Spleen (tissue), 11 donors: Measurements from ENCODE around the gene ELK1. TPM values are rescaled to one million over a fixed set of nuclear protein-coding genes. Genes with fewer than 3 reads are reported as not detected.

Experiments used
- DNase-seq: peaks from one replicate; pipeline ENCODE4 v3.0.0-alpha.2; 2020
- H3K27ac ChIP-seq, 8 donors: fragments of 200-600 bp; sonication (generic) in 7 of 8; 1 replicate in 4 of 8; 2 replicates in 4 of 8; pipeline versions ENCODE4 v1.5.0 to v1.8.0; 2016 to 2021; ENCODE audit warnings: inconsistent platforms in 4 of 8, mild to moderate bottlenecking in 4 of 8, moderate library complexity in 1 of 8
- H3K27me3 ChIP-seq, 7 donors: fragments of 200-600 bp; sonication (generic) in 6 of 7; replicated peaks in 1 of 7; 1 replicate in 4 of 7; 2 replicates in 3 of 7; pipeline versions ENCODE4 v1.5.0 to v1.8.0; 2016 to 2021; ENCODE audit warnings: inconsistent platforms in 3 of 7, mild to moderate bottlenecking in 1 of 7
- H3K36me3 ChIP-seq, 6 donors: fragments of 200-600 bp; sonication (generic) in 5 of 6; 1 replicate in 4 of 6; 2 replicates in 2 of 6; pipeline versions ENCODE4 v1.5.0 to v1.8.0; 2016 to 2021; ENCODE audit warnings: inconsistent platforms in 2 of 6
- H3K4me1 ChIP-seq, 6 donors: fragments of 200-600 bp; sonication (generic) in 5 of 6; 1 replicate in 3 of 6; 2 replicates in 3 of 6; pipeline versions ENCODE4 v1.5.0 to v1.8.0; 2016 to 2021; ENCODE audit warnings: inconsistent platforms in 3 of 6
- H3K4me3 ChIP-seq, 8 donors: fragments of 200-600 bp; sonication (generic) in 7 of 8; 1 replicate in 4 of 8; 2 replicates in 4 of 8; pipeline versions ENCODE4 v1.5.0 to v1.8.0; 2016 to 2021; ENCODE audit warnings: inconsistent platforms in 4 of 8, mild to moderate bottlenecking in 4 of 8, moderate library complexity in 2 of 8
- H3K9me3 ChIP-seq, 8 donors: fragments of 200-600 bp; sonication (generic) in 7 of 8; 1 replicate in 4 of 8; 2 replicates in 4 of 8; pipeline versions ENCODE4 v1.5.0 to v1.8.0; 2016 to 2021; ENCODE audit warnings: inconsistent platforms in 4 of 8
- CTCF ChIP-seq, 11 experiments: fragments of 200-600 bp in 7 of 11; fragments of 450-650 bp in 4 of 11; sonication (generic) in 4 of 11; IDR thresholded peaks in 8 of 11; conservative IDR thresholded peaks in 3 of 11; 1 replicate in 7 of 11; 2 replicates in 4 of 11; pipeline versions ENCODE4 v1.4.0 to v1.8.0; 2016 to 2021; ENCODE audit warnings: antibody characterized with exemption in 11 of 11, inconsistent platforms in 4 of 11, mild to moderate bottlenecking in 1 of 11
- POLR2A ChIP-seq, 3 donors: fragments of 450-650 bp; IDR thresholded peaks; one replicate each; pipeline ENCODE4 v1.5.1; 2017; ENCODE audit warnings: antibody characterized with exemption in 3 of 3, mild to moderate bottlenecking in 1 of 3
- POLR2AphosphoS5 ChIP-seq, 3 donors: sonication (generic); formaldehyde crosslinking; IDR thresholded peaks; one replicate each; pipeline ENCODE4 v1.5.1; 2017; ENCODE audit warnings: antibody characterized with exemption in 3 of 3
- WGBS, 5 donors: extraction: QIAGEN DNeasy Blood & Tissue Kit in 3 of 5; methylation state at CpG; one replicate each; pipeline versions ENCODE4 v1.1.5 to v1.1.7; 2013 to 2018; 5-methylcytosine and 5-hydroxymethylcytosine counted together
- intact Hi-C: fragments of 100-400 bp; cut with DNase I; formaldehyde crosslinking; loops from one replicate; pipeline ENCODE4 v1.15.0; 2023; ENCODE audit warnings: low total_unique reads
- polyA plus RNA-seq, 3 donors: library from polyadenylated mRNA; stranded (reverse); fragments of 200-250 nt; gene quantifications; one replicate each; pipeline ENCODE4 v1.2.1, GENCODE V29; 2013
- total RNA-seq, 7 donors: library from RNA; depleted of rRNA in 3 of 7; stranded (reverse); fragments of >200 nt in 3 of 7; fragmentation: NEBNext Ultra II Directional in 4 of 7; extraction: Animal tissue kit (Norgen Biotek cat#: 25700) in 4 of 7; gene quantifications; one replicate each; pipeline versions ENCODE4 v1.1.0 to v1.2.1, GENCODE V29; 2016 to 2021
- donor health status: healthy with polysubstance abuse.
- donor health status: DM: no; HTN: no; CAD: no; lungs with moderate emphysema.
- donor health status: DM: no; HTN: no; CAD: no.
- donor health status: Bipolar disorder and iron deficiency.
- donor health status: healthy.
- donor health status: DM: no; HTN: no; CAD: no.
- donor health status: DM: yes; HTN: yes; CAD: no.

Gene ELK1
- total and polyA plus RNA-seq, 10 donors: 10.3 to 50.0 (median 29.5) TPM

GRCh38 chrX:47629419-47630200 lies 20.8 kb downstream of the ELK1 start, which contains the start of gene CFP:
Gene CFP, minus strand, starts transcription at chrX:47629930. Its CDS starts 86 bp downstream, at chrX:47629844.
- TF ChIP-seq POLR2A (IDR thresholded peaks at IDR 0.05): no peak
- intact Hi-C loops: no loop called here
- Histone ChIP-seq H3K27ac (peak within 1 kb of the TSS in 7 of 8 donors; percentile 49 to 92 (median 76)), H3K4me3 (peak within 1 kb of the TSS in 6 of 8 donors; percentile 4 to 61 (median 36)), H3K4me1 (peaks cover 0 to 57% (median 8%) of the 10 kb centered on the region in 6 donors), H3K27me3 (no peaks in the 10 kb centered on the region), H3K9me3 (no peaks in the 10 kb centered on the region), H3K36me3 (peaks cover 0 to 42% (median 0%) of the 10 kb centered on the region in 6 donors)
- 12 to 52% (median 22%) methylated on average over 4 to 14 of the region's 14 CpGs for WGBS, 5 donors
- no peak for DNase-seq

GRCh38 chrX:47628982-47629381 lies 21.4 kb downstream of the ELK1 start:
- Histone ChIP-seq H3K4me1 (peaks cover 0 to 63% (median 8%) of the 10 kb centered on the region in 6 donors), H3K27ac (peak overlapping the region in 7 of 8 donors; percentile 49 to 92 (median 76)), H3K4me3 (peak overlapping the region in 5 of 8 donors; percentile 10 to 61 (median 37)), H3K36me3 (peaks cover 0 to 37% (median 0%) of the 10 kb centered on the region in 6 donors), H3K9me3 (no peaks in the 10 kb centered on the region), H3K27me3 (peaks cover 0 to 2% (median 0%) of the 10 kb centered on the region in 7 donors)
- TF ChIP-seq CTCF (IDR thresholded peaks at IDR 0.05 in 8 of 11, conservative IDR thresholded peaks at IDR 0.05 in 3 of 11): peak in 1 of 11 experiments; percentile 8
- no peak for TF ChIP-seq POLR2A (IDR thresholded peaks at IDR 0.05)
- no peak for DNase-seq
- intact Hi-C loops: no loop called here
- 57 to 100% (median 86%) methylated on average over 1 of the region's 1 CpG for WGBS, 5 donors

- Histone ChIP-seq H3K36me3 (peaks cover 0 to 37% (median 0%) of the 10 kb centered on the region in 6 donors), H3K27ac (no peak overlapping the region), H3K4me3 (no peak overlapping the region), H3K9me3 (no peaks in the 10 kb centered on the region), H3K27me3 (peaks cover 0 to 17% (median 0%) of the 10 kb centered on the region in 7 donors), H3K4me1 (peaks cover 0 to 39% (median 8%) of the 10 kb centered on the region in 6 donors)
- intact Hi-C loops: no loop called here
- no peak for DNase-seq
- 86 to 100% (median 94%) methylated on average over 2 of the region's 2 CpGs for WGBS, 5 donors
- TF ChIP-seq POLR2A (IDR thresholded peaks at IDR 0.05) (no peak), CTCF (IDR thresholded peaks at IDR 0.05 in 8 of 11, conservative IDR thresholded peaks at IDR 0.05 in 3 of 11) (no peak), POLR2AphosphoS5 (IDR thresholded peaks at IDR 0.05) (no peak)
Measured at GRCh38 chrX:47625365-47625764, 25.0 kb downstream of the ELK1 start.

- 0 to 41% (median 18%) methylated on average over 35 of the region's 35 CpGs; no CpG with 5 or more reads in 1 of the 5 donors for WGBS, 5 donors
- Histone ChIP-seq H3K27ac (no peak overlapping the region), H3K9me3 (no peaks in the 10 kb centered on the region), H3K27me3 (peaks cover 0 to 27% (median 4%) of the 10 kb centered on the region in 7 donors), H3K36me3 (peaks cover 0 to 37% (median 0%) of the 10 kb centered on the region in 6 donors), H3K4me1 (peaks cover 0 to 34% (median 8%) of the 10 kb centered on the region in 6 donors), H3K4me3 (peak overlapping the region in 5 of 8 donors; percentile 12 to 61 (median 15))
- TF ChIP-seq POLR2A (IDR thresholded peaks at IDR 0.05) (no peak), CTCF (IDR thresholded peaks at IDR 0.05 in 8 of 11, conservative IDR thresholded peaks at IDR 0.05 in 3 of 11) (no peak), POLR2AphosphoS5 (IDR thresholded peaks at IDR 0.05) (peak in 2 of 3 donors; percentile 56 to 68)
- DNase-seq: peak; percentile 79
- intact Hi-C loops: no loop called here
Measured at GRCh38 chrX:47623540-47624027, 26.8 kb downstream of the ELK1 start.
